IMR-90 (cell line): Measurements from ENCODE around the gene STARD8. TPM values are rescaled to one million over a fixed set of nuclear protein-coding genes. Genes with fewer than 3 reads are reported as not detected.

ENCODE experiments used
- ATAC-seq: fragments of 200-7000 bp; cut with Tn5 transposase; 2 replicates; pipeline ENCODE4 v1.9.1; 2020; ENCODE audit warnings: low read depth, mild to moderate bottlenecking, moderate library complexity
- BruUV-seq: library from RNA; stranded (reverse); fragments of 400-500 nt; replicated peaks from 2 replicates; lab custom pipeline; 2021; lab: Mats Ljungman, UMichigan
- CTCF ChIA-PET: fragments of 300-600 bp; formaldehyde crosslinking; extraction: SDS; loops from one replicate; lab custom pipeline; 2021; ENCODE audit warnings: antibody characterized with exemption; lab: Yijun Ruan, JAX
- POLR2A ChIA-PET: fragments of 300-600 bp; sonication (Branson Sonifier 250); formaldehyde crosslinking; loops from one replicate; lab custom pipeline; 2022; ENCODE audit warnings: antibody characterized with exemption; ENCODE audit not compliant: unreplicated experiment; lab: Charles Lee
- DNase-seq: peaks from one replicate; pipeline ENCODE4 v3.0.0; 2013
- H2AFZ ChIP-seq: replicated peaks from 2 replicates; pipeline ENCODE3; 2013; ENCODE audit warnings: low read length, mild to moderate bottlenecking; ENCODE audit not compliant: poor library complexity
- H2AK5ac ChIP-seq: 2 replicates; pipeline ENCODE4 v1.6.1; 2013; ENCODE audit warnings: low read depth, low read length, inconsistent platforms
- H2AK9ac ChIP-seq: replicated peaks from 2 replicates; pipeline ENCODE3; 2013; ENCODE audit warnings: mild to moderate bottlenecking, low read depth, low read length, moderate library complexity; ENCODE audit not compliant: poor library complexity
- H2BK120ac ChIP-seq: 2 replicates; pipeline ENCODE4 v1.6.1; 2013; ENCODE audit warnings: low read depth, low read length, inconsistent platforms
- H2BK15ac ChIP-seq: 3 replicates; pipeline ENCODE4 v1.6.1; 2013; ENCODE audit warnings: low read depth, low read length, inconsistent platforms
- H2BK20ac ChIP-seq: 2 replicates; pipeline ENCODE4 v1.6.1; 2013; ENCODE audit warnings: low read depth, mild to moderate bottlenecking, inconsistent platforms, low read length, moderate library complexity
- H2BK5ac ChIP-seq: 2 replicates; pipeline ENCODE4 v1.6.1; 2013; ENCODE audit warnings: mild to moderate bottlenecking, low read depth, low read length, inconsistent platforms; ENCODE audit not compliant: poor library complexity, severe bottlenecking
- H3K14ac ChIP-seq: replicated peaks from 2 replicates; pipeline ENCODE4 v1.6.1; 2013; ENCODE audit warnings: low read depth, low read length, inconsistent platforms
- H3K18ac ChIP-seq: 2 replicates; pipeline ENCODE4 v1.6.1; 2013; ENCODE audit warnings: low read depth, low read length, control low read depth
- H3K23ac ChIP-seq: 2 replicates; pipeline ENCODE4 v1.6.1; 2013; ENCODE audit warnings: low read depth, low read length, inconsistent platforms
- H3K27ac ChIP-seq: 2 replicates; pipeline ENCODE4 v1.5.1; 2013; ENCODE audit warnings: mild to moderate bottlenecking, control low read depth, low read length; ENCODE audit not compliant: insufficient read depth
- H3K27me3 ChIP-seq: 2 replicates; pipeline ENCODE4 v1.6.1; 2013; ENCODE audit warnings: low read length; ENCODE audit not compliant: control insufficient read depth, insufficient read depth
- H3K36me3 ChIP-seq: 2 replicates; pipeline ENCODE4 v1.6.1; 2013; ENCODE audit warnings: low read length, mixed read lengths; ENCODE audit not compliant: control insufficient read depth, insufficient read depth
- H3K4ac ChIP-seq: 2 replicates; pipeline ENCODE4 v1.6.1; 2013; ENCODE audit warnings: low read depth, low read length, inconsistent platforms
- H3K4me1 ChIP-seq: 2 replicates; pipeline ENCODE4 v1.6.1; 2013; ENCODE audit warnings: low read length, mixed read lengths; ENCODE audit not compliant: control insufficient read depth, insufficient read depth
- H3K4me2 ChIP-seq: 2 replicates; pipeline ENCODE4 v1.6.1; 2013; ENCODE audit warnings: low read depth, mild to moderate bottlenecking, control low read depth, low read length, moderate library complexity
- H3K4me3 ChIP-seq: 2 replicates; pipeline ENCODE4 v1.5.1; 2013; ENCODE audit warnings: low read depth, mild to moderate bottlenecking, control low read depth, low read length, moderate library complexity; ENCODE audit not compliant: insufficient read depth
- H3K56ac ChIP-seq: 2 replicates; pipeline ENCODE4 v1.6.1; 2013; ENCODE audit warnings: low read length, inconsistent platforms; ENCODE audit not compliant: insufficient read depth; ENCODE audit errors: extremely low read depth
- H3K79me1 ChIP-seq, 2 experiments: 2 replicates each; pipeline ENCODE4 v1.6.1; 2013; ENCODE audit warnings: low read length in 2 of 2, inconsistent platforms in 1 of 2, low read depth in 1 of 2
- H3K9ac ChIP-seq: 2 replicates; pipeline ENCODE4 v1.6.1; 2013; ENCODE audit warnings: low read depth, low read length, control low read depth
- H3K9me1 ChIP-seq: 2 replicates; pipeline ENCODE4 v1.6.1; 2013; ENCODE audit warnings: low read length, inconsistent platforms; ENCODE audit not compliant: insufficient read depth
- H3K9me3 ChIP-seq: 2 replicates; pipeline ENCODE4 v1.6.1; 2013; ENCODE audit warnings: low read length; ENCODE audit not compliant: control insufficient read depth, insufficient read depth
- H4K20me1 ChIP-seq: 2 replicates; pipeline ENCODE4 v1.6.1; 2013; ENCODE audit warnings: low read length, inconsistent platforms; ENCODE audit not compliant: insufficient read depth
- H4K5ac ChIP-seq: 2 replicates; pipeline ENCODE4 v1.6.1; 2013; ENCODE audit warnings: mild to moderate bottlenecking, low read depth, low read length, control low read depth
- H4K8ac ChIP-seq, 2 experiments: 2 replicates each; pipeline ENCODE4 v1.6.1; 2013; ENCODE audit warnings: low read depth in 2 of 2, low read length in 2 of 2, control low read depth in 1 of 2, inconsistent platforms in 1 of 2
- H4K91ac ChIP-seq: 2 replicates; pipeline ENCODE4 v1.6.1; 2013; ENCODE audit warnings: low read depth, low read length, inconsistent platforms; ENCODE audit not compliant: insufficient read depth
- BHLHE40 ChIP-seq: fragments of 150-350 bp; IDR thresholded peaks from 2 replicates; pipeline ENCODE4 v1.6.1; 2016; ENCODE audit warnings: mild to moderate bottlenecking, low read depth, low read length
- CEBPB ChIP-seq: IDR thresholded peaks from 2 replicates; pipeline ENCODE4 v1.6.1; 2012; ENCODE audit warnings: low read depth, low read length, improper control_type of control experiment
- CHD1 ChIP-seq: IDR thresholded peaks from 2 replicates; pipeline ENCODE4 v1.6.1; 2012; ENCODE audit warnings: low read depth, low read length, improper control_type of control experiment
- FOS ChIP-seq: fragments of 150-350 bp; IDR thresholded peaks from 2 replicates; pipeline ENCODE4 v1.6.1; 2016; ENCODE audit warnings: low read depth, low read length
- MAFK ChIP-seq: IDR thresholded peaks from 2 replicates; pipeline ENCODE4 v1.6.1; 2012; ENCODE audit warnings: low read depth, low read length, improper control_type of control experiment
- MAZ ChIP-seq: IDR thresholded peaks from 2 replicates; pipeline ENCODE4 v1.6.1; 2012; ENCODE audit warnings: low read depth, mild to moderate bottlenecking, low read length, improper control_type of control experiment, moderate library complexity, borderline replicate concordance
- MXI1 ChIP-seq: IDR thresholded peaks from 2 replicates; pipeline ENCODE4 v1.6.1; 2012; ENCODE audit warnings: low read depth, mild to moderate bottlenecking, low read length, moderate library complexity, borderline replicate concordance
- NFE2L2 ChIP-seq: fragments of 150-350 bp; IDR thresholded peaks from 2 replicates; pipeline ENCODE4 v1.6.1; 2016; ENCODE audit warnings: low read depth, mild to moderate bottlenecking, low read length
- POLR2A ChIP-seq: IDR thresholded peaks from 2 replicates; pipeline ENCODE4 v1.6.1; 2012; ENCODE audit warnings: mild to moderate bottlenecking, low read depth, low read length
- RCOR1 ChIP-seq: IDR thresholded peaks from 2 replicates; pipeline ENCODE4 v1.6.1; 2012; ENCODE audit warnings: mild to moderate bottlenecking, low read length, improper control_type of control experiment; ENCODE audit not compliant: insufficient replicate concordance
- RFX5 ChIP-seq: IDR thresholded peaks from 2 replicates; pipeline ENCODE4 v1.8.0; 2012; ENCODE audit warnings: low read depth, mild to moderate bottlenecking, low read length, moderate library complexity
- SMC3 ChIP-seq: fragments of 150-350 bp; IDR thresholded peaks from 2 replicates; pipeline ENCODE4 v1.6.1; 2016; ENCODE audit warnings: low read depth, mild to moderate bottlenecking, antibody characterized with exemption, low read length, moderate library complexity
- WGBS, 2 experiments: methylation state at CpG; one replicate each; pipeline versions ENCODE4 v1.1.5 to v1.1.7; 2013; ENCODE audit warnings: missing lambda C conversion rate in 2 of 2; ENCODE audit not compliant: insufficient read length in 1 of 2; ENCODE audit errors: extremely low coverage in 2 of 2; 5-methylcytosine and 5-hydroxymethylcytosine counted together
- dilution Hi-C: fragments of 300-500 bp; cut with HindIII; formaldehyde crosslinking; loops from one replicate; pipeline ENCODE4 v1.14.3; 2018; ENCODE audit warnings: low sequenced_read_pairs; ENCODE audit not compliant: unreplicated experiment
- in situ Hi-C: fragments of 300-500 bp; cut with MboI; formaldehyde crosslinking; loops from 3 replicates; pipeline ENCODE4 v1.14.3; 2019; ENCODE audit warnings: low sequenced_read_pairs, inconsistent platforms, mixed read lengths
- intact Hi-C: fragments of 100-400 bp; cut with micrococcal nuclease; formaldehyde crosslinking; loops from 2 replicates; pipeline ENCODE4 v1.10.0; 2022
- polyA plus RNA-seq, 3 experiments: library from polyadenylated mRNA; depleted of rRNA; stranded (reverse); fragments of >200 nt; gene quantifications; 2 replicates each; pipeline ENCODE4 v1.2.3, GENCODE V29; 2012; ENCODE audit warnings: low replicate concordance in 1 of 3
- total RNA-seq: library from RNA; depleted of rRNA; stranded (reverse); fragments of >200 nt; gene quantifications from 2 replicates; pipeline ENCODE4 v1.2.3, GENCODE V29; 2012
- TF ChIP-seq, protein P1 (sequence below): fragments of 150-350 bp; IDR thresholded peaks from 2 replicates; pipeline ENCODE4 v1.6.1; 2017; ENCODE audit warnings: mild to moderate bottlenecking, antibody characterized with exemption, low read length, low read depth
- TF ChIP-seq, protein P2 (sequence below): fragments of 150-350 bp; IDR thresholded peaks from 2 replicates; pipeline ENCODE4 v1.6.1; 2016; ENCODE audit warnings: low read depth, mild to moderate bottlenecking, low read length, moderate library complexity, borderline replicate concordance

STARD8 gene
- total and polyA plus RNA-seq, 2 of the 4 experiments (the other 2 are of a cell fraction) = 1.6 to 2.3 TPM

DNA sequence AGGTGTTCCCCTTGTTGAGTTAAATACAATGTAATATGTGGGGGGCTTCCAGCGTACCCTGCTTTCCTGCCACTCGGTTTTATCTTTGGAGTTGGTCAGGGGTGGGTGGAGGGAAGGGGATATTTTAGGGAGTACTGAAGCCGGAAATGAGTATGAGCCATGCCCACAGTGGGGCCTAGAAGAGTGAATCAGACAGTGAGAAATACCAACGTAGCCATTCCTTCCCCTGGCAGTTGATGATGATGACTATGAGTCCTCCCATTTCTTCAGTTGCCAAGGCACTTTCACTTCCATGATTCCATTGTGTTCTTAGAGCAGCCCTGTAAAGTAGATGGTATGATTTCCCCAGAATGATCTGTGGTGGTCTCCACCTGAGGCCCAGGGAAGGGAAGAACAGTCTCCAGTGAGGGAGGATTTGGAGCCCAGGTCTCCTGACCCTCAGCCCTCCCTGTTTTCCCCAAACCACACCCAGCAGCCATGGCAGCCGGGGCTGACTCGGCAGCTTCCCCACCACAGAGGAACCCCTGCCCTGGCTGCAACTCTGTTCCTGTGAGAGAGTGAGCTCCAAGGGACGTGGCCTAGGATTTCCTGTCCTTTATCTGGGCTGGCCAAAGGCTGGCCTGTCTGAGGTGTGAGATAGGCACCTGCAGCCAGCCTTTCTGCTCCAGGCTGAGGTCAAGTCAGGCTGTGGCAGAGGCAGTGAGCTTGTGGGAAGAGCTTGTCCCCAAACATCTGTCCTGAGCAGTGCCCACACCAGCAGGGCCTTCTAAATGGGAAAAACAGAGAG is 52.7 kb downstream of the STARD8 start (continued):
- TF ChIP-seq, protein P1, sequence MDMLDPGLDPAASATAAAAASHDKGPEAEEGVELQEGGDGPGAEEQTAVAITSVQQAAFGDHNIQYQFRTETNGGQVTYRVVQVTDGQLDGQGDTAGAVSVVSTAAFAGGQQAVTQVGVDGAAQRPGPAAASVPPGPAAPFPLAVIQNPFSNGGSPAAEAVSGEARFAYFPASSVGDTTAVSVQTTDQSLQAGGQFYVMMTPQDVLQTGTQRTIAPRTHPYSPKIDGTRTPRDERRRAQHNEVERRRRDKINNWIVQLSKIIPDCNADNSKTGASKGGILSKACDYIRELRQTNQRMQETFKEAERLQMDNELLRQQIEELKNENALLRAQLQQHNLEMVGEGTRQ = no peak

DNA sequence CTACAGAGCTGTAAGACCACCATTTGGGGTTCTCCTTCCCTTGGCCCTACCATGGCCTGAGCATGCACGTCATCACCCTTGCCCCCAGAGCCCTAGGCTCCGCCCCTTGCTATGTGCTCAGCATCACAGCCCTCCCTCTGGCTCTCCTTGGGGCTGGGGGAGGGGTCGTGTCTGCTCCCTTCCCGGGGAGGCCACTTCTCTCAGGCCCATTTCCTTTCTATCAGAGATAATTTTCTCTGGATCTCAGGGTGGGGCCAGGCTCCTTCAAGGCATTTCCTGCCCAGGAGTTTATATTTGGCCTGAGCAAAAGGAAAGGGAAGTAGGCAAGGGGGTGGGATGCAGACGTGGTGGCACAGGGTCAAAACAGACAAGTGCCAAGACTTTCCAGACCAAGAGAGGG is 55.9 kb downstream of the STARD8 start:
- Histone ChIP-seq H3K14ac (no peak overlapping the region), H3K27me3 (peaks cover 13% of the 10 kb centered on the region; the same call in 1 of the 2 replicates), H3K23ac (no peak overlapping the region), H3K56ac (no peak overlapping the region), H3K79me1 (no peaks in the 10 kb centered on the region), H3K4ac (no peak overlapping the region), H2AK5ac (no peak overlapping the region), H4K20me1 (no peaks in the 10 kb centered on the region), H4K91ac (no peak overlapping the region), H2BK20ac (no peak overlapping the region), H3K9ac (no peak overlapping the region), H2BK15ac (no peak overlapping the region), H4K5ac (no peak overlapping the region), H3K9me3 (no peaks in the 10 kb centered on the region), H4K8ac (no peak overlapping the region), H2AFZ (peak overlapping the region; percentile 9), H3K4me3 (no peak overlapping the region), H3K4me2 (no peak overlapping the region), H2BK120ac (no peak overlapping the region), H2AK9ac (no peak overlapping the region), H3K4me1 (no peaks in the 10 kb centered on the region), H3K9me1 (no peaks in the 10 kb centered on the region), H2BK5ac (no peak overlapping the region), H3K27ac (no peak overlapping the region), H3K36me3 (no peaks in the 10 kb centered on the region), H3K18ac (no peak overlapping the region)
- DNase-seq (no peak), ATAC-seq (no peak)
- no CpG with 5 or more reads among the region's 5 CpGs for WGBS, 2 experiments
- ChIA-PET CTCF (no interaction called here), POLR2A (no interaction called here)
- dilution Hi-C loops (no loop called here), in situ Hi-C loops (loop anchor here (25.0 kb wide), 1 partner anchor 516 kb away; no protein-coding TSS in a partner anchor), intact Hi-C loops (loop anchor here (10.0 kb wide), 1 partner anchor 169 kb away; no protein-coding TSS in a partner anchor)
- no TSS peak for BruUV-seq
- TF ChIP-seq MAFK (no peak), CEBPB (no peak), NFE2L2 (no peak), RCOR1 (no peak), BHLHE40 (no peak), RFX5 (no peak), CHD1 (no peak), SMC3 (no peak), MXI1 (no peak), POLR2A (no peak), MAZ (no peak), FOS (no peak)
- TF ChIP-seq, protein P2, sequence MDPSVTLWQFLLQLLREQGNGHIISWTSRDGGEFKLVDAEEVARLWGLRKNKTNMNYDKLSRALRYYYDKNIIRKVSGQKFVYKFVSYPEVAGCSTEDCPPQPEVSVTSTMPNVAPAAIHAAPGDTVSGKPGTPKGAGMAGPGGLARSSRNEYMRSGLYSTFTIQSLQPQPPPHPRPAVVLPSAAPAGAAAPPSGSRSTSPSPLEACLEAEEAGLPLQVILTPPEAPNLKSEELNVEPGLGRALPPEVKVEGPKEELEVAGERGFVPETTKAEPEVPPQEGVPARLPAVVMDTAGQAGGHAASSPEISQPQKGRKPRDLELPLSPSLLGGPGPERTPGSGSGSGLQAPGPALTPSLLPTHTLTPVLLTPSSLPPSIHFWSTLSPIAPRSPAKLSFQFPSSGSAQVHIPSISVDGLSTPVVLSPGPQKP = no peak
- TF ChIP-seq, protein P1 = no peak
